Pulmonary artery endothelial cell (primary cell): Measurements from ENCODE around the gene FBRS. TPM values are rescaled to one million over a fixed set of nuclear protein-coding genes. Genes with fewer than 3 reads are reported as not detected.
"Not testable (repeated sequence)": the region's sequence is repeated elsewhere in the genome, so short reads cannot be mapped to it uniquely, and the experiment has no call there.

Experiments
- DNase-seq: peaks from one replicate; pipeline ENCODE4 v3.0.0-alpha.2; 2011; ENCODE audit warnings: low read depth, low spot score
- total RNA-seq: library from RNA; depleted of rRNA; stranded (reverse); fragments of >200 nt; gene quantifications from 2 replicates; pipeline ENCODE4 v1.2.3, GENCODE V29; 2014

Gene FBRS
- total RNA-seq, 1 donor from 2014 or later, result 12.4 TPM

GRCh38 chr16:30698139-30698815 lies 40.0 kb downstream of the FBRS start:
- peak; percentile 49 for DNase-seq

DNA sequence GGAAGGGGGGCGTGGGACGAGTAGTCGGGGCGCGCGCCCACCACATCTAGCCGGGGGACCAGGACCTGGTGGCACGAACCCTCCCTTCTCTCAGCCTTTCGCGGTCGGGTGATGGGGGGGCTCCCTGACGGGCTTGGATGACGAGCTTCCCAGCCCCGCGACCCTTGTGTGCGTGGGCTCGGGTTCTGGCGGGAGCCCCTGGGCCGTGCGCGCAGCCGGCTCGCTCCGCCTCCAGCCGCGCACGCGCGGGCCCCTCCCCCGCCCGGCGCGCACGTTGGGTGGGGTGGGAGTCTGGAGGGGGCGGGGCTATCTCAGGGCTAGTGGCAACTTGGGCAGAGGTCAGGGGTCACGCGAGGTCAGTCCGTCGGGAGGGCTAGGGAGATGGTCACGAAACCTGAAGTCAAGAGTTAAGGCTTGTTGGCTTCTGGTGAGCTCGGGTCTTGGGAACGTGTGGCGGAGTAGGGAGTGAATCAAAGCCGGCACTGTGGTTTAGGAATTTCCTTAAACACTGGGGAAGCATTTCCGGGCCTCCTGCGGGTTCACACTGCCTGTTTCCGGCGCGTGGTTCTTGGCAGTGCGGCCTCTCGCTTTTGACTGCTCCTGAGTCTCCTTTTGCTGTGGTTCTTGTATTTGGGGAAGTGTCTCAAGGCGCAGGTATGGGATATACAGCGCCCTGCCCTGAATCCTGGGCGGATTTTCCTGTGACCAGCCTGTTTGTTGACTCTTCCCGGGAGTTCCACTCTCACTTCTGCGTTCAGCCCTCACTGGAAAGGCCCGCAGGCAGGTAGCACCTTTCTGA lies 40.8 kb downstream of the FBRS start, which contains the start of gene SRCAP:
Gene SRCAP, plus strand, starts transcription at position 356 of the 799 bp plus-strand sequence. CDS start 1,654 bp downstream, outside the sequence.
- peak; percentile 55 for DNase-seq

DNA sequence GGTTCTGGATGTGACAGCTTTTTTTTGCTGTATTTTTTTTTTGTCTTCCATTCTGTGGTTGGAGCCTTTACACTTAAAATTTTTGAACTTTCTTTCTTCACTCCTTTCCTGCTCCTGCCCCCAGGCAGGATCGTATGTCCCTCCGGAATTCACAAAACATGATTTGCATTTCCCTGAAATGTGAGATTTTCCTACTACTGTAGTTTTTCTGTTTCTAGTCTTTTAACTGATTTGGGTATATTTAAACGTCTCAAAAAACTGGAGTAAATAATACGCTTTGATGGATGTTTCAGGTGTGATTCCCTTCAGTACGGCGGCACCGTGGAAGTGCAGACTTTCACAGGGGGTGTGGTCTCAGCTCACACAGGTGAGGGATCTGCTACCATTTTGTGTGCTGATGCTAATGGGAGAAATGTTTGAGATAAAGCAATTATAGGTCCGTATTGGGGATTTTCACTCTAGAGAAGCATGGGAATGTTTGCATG lies 41.4 kb downstream of the FBRS start:
- DNase-seq, result no peak

- no peak for DNase-seq
These were observed 42.3 kb downstream of the FBRS start for GRCh38 chr16:30700491-30700890.

- DNase-seq, result no peak
These were observed 42.7 kb downstream of the FBRS start for GRCh38 chr16:30700971-30701370.

- DNase-seq, result not testable (repeated sequence)
These were observed 44.8 kb downstream of the FBRS start for GRCh38 chr16:30703071-30703470.

DNA sequence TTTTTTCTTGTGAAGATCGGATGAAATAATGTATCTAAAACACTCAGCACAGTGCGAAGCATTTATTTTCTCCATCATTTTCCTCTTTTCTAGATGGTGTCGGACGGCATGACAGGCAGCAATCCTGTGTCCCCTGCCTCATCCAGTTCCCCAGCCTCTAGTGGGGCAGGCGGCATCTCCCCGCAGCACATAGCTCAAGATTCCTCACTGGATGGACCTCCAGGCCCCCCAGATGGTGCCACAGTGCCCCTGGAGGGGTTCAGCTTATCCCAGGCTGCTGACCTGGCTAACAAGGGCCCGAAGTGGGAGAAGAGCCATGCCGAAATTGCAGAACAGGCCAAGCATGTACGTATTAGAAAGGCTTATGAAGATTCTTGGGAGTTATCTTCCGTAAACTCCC lies 45.7 kb downstream of the FBRS start:
- DNase-seq, result no peak

- no peak for DNase-seq
These were observed 47.8 kb downstream of the FBRS start for GRCh38 chr16:30706046-30706445.

DNA sequence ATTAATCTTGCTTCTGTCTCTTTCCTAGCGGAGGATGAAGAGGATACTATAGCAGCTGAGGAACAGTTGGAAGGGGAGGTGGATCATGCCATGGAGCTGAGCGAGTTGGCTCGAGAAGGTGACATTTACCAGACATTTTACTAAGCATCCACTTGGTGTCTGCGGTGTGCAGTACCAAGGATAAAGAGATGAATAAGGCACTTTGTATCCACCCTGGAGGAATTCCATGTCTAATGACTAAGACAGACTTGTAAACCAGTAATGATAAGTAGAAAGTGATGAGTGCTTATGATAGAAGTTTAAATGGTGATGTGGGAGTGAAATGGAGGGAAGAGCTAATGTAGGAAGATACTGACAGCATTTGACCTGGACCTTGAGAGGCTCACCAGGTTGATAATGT lies 52.7 kb downstream of the FBRS start:
- DNase-seq, result no peak

GRCh38 chr16:30711712-30712111 lies 53.5 kb downstream of the FBRS start:
- DNase-seq, result no peak

DNA sequence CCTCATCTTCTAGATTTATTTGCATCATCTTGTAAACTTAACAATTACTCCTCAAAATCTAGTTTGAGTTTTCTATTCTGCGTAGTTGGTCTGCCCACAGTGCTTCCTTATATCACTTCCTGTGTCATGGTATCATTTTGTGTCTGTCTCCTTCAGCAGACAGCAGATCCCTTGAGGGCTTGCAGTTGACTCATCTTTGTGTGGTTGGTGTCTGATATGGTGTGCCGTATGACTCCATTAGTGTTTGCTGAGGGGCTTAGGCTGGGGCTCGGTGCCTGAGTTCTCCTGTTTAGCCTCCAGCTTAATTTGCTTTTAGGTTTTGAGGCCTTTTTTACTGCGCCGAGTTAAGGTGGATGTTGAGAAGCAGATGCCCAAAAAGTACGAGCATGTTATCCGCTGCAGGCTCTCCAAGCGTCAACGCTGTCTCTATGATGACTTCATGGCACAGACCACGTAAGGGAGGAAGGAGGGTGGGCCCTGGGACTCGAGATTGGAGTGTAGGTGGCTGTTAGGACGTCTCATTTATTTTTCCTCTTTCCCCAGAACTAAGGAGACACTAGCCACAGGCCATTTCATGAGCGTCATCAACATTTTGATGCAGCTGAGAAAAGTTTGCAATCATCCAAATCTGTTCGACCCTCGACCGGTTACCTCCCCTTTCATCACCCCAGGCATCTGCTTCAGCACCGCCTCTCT lies 57.7 kb downstream of the FBRS start:
- DNase-seq, result no peak

DNA sequence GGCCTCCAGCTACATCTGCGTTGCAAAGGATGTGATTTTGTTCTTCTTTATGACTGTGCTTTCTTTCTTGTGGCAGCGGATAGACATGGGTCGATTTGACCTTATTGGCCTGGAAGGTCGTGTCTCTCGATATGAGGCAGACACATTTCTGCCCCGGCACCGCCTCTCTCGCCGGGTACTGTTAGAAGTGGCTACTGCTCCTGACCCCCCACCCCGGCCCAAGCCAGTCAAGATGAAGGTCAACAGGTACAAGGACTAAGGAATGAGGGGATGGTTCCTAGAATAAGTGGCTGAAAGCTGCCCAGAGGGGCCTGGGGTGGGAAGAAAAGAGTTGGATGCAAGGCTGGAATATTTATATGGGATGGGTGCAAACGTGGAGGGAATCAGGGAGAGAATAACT lies 61.9 kb downstream of the FBRS start:
- DNase-seq, result no peak

Other genes starting within 250 kb of the FBRS start
- 37.5 and 38.2 TPM in 2 replicates for gene DCTPP1, start 228.4 kb upstream of the FBRS start, total RNA-seq
- gene SEPHS2, start 212.6 kb upstream of the FBRS start, total RNA-seq, result 16.6 and 18.3 TPM in 2 replicates
- under 0.01 TPM in 1 of 2 replicates, not detected in the other for gene ITGAL, start 185.7 kb upstream of the FBRS start, total RNA-seq
- gene ZNF768, start 131.9 kb upstream of the FBRS start, total RNA-seq, result 21.2 and 21.6 TPM in 2 replicates
- gene ZNF747, start 123.6 kb upstream of the FBRS start, total RNA-seq, result 5.7 and 7.0 TPM in 2 replicates
- gene ZNF764, start 100.1 kb upstream of the FBRS start, total RNA-seq, result 4.3 and 4.5 TPM in 2 replicates
- 6.7 and 7.4 TPM in 2 replicates for gene ZNF688, start 86.7 kb upstream of the FBRS start, total RNA-seq
- gene ZNF785, start 72.7 kb upstream of the FBRS start, total RNA-seq, result 8.0 and 9.4 TPM in 2 replicates
- gene ZNF689, start 48.0 kb upstream of the FBRS start, total RNA-seq, result 4.3 and 5.0 TPM in 2 replicates
- gene PRR14, start 7.5 kb upstream of the FBRS start, total RNA-seq, result 6.7 and 11.1 TPM in 2 replicates
- gene SRCAP, start 40.7 kb downstream of the FBRS start, total RNA-seq, result 33.4 and 42.6 TPM in 2 replicates
- gene PHKG2, start 90.0 kb downstream of the FBRS start, total RNA-seq, result 20.9 and 21.2 TPM in 2 replicates
- 1.3 and 1.6 TPM in 2 replicates for gene CFAP119, start 103.6 kb downstream of the FBRS start, total RNA-seq
- 63.8 and 99.4 TPM in 2 replicates for gene RNF40, start 103.9 kb downstream of the FBRS start, total RNA-seq
- 6.1 and 7.8 TPM in 2 replicates for gene ZNF629, start 128.8 kb downstream of the FBRS start, total RNA-seq
- gene BCL7C, start 235.6 kb downstream of the FBRS start, total RNA-seq, result 28.8 and 30.7 TPM in 2 replicates
- 0.20 and 0.21 TPM in 2 replicates for gene CTF1, start 238.2 kb downstream of the FBRS start, total RNA-seq